ENCODE data around the gene GATC.

- TF ChIP-seq CTCF (IDR thresholded peaks at IDR 0.05; ENCODE audit: low read depth, low read length) (no peak), EZH2phosphoT487 (IDR thresholded peaks at IDR 0.05; ENCODE audit: low read depth) (no peak)
Observed at GRCh38 chr12:120421701-120422100, 24.5 kb upstream of the GATC start.
